ENCODE measurements around the gene NCKAP5L.
"Not testable (repeated sequence)": the region's sequence is repeated elsewhere in the genome, so short reads cannot be mapped to it uniquely, and the experiment has no call there.

Gene NCKAP5L, protein sequence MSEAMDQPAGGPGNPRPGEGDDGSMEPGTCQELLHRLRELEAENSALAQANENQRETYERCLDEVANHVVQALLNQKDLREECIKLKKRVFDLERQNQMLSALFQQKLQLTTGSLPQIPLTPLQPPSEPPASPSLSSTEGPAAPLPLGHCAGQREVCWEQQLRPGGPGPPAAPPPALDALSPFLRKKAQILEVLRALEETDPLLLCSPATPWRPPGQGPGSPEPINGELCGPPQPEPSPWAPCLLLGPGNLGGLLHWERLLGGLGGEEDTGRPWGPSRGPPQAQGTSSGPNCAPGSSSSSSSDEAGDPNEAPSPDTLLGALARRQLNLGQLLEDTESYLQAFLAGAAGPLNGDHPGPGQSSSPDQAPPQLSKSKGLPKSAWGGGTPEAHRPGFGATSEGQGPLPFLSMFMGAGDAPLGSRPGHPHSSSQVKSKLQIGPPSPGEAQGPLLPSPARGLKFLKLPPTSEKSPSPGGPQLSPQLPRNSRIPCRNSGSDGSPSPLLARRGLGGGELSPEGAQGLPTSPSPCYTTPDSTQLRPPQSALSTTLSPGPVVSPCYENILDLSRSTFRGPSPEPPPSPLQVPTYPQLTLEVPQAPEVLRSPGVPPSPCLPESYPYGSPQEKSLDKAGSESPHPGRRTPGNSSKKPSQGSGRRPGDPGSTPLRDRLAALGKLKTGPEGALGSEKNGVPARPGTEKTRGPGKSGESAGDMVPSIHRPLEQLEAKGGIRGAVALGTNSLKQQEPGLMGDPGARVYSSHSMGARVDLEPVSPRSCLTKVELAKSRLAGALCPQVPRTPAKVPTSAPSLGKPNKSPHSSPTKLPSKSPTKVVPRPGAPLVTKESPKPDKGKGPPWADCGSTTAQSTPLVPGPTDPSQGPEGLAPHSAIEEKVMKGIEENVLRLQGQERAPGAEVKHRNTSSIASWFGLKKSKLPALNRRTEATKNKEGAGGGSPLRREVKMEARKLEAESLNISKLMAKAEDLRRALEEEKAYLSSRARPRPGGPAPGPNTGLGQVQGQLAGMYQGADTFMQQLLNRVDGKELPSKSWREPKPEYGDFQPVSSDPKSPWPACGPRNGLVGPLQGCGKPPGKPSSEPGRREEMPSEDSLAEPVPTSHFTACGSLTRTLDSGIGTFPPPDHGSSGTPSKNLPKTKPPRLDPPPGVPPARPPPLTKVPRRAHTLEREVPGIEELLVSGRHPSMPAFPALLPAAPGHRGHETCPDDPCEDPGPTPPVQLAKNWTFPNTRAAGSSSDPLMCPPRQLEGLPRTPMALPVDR (N-terminal part only)

DNA sequence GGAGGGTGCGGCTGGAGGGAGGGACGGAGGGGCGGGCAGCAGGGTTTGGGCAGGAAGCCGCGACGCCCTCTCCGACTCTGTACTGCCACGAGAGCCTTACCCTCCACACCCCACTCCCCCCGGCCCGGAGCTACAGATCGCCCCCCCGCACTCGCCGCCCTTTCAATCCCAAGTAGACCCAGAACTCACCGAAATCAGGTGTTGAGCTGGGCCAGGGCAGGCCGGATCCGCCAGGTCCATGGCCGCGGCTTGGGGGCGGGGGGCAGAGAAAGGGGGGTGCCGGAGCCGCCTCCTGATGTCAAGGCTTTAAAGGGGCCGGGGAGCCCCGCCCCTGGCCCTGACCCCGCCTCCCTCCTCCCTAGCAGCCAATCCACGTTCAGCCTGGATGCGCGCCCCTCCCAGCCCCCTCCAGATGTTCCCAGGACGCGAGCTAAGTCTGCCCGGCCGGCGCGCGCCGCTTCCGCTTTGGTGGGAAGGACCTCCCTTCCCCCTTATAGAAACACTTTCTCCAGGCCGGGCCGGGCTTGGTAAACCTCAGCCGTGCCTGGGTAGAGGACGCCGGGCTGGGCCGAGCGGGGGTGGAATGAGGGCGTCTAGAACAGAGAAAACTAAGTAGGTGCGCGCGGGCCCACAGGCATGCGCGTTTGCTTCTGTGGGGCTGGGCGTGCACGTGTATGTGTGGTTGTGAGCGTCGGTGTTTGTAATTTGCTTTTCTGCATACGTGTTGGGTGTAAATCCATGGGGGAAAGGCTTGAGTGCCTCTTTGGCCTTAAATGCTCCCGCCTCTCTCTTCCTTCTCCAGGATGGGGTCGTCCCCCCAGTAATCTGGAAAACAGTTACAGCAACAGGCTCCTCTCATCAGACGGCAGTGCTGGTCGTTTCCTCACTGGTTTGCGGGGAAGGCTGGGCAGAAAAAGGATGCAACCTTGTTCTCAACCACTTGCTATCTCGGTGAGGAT is at the start of gene NCKAP5L:
TSS of gene NCKAP5L (minus strand) at position 281 of the 959 bp plus-strand sequence. CDS start 24,369 bp downstream, outside the sequence.
- peak; percentile 95 for DNase-seq (ENCODE audit: low spot score)

DNA sequence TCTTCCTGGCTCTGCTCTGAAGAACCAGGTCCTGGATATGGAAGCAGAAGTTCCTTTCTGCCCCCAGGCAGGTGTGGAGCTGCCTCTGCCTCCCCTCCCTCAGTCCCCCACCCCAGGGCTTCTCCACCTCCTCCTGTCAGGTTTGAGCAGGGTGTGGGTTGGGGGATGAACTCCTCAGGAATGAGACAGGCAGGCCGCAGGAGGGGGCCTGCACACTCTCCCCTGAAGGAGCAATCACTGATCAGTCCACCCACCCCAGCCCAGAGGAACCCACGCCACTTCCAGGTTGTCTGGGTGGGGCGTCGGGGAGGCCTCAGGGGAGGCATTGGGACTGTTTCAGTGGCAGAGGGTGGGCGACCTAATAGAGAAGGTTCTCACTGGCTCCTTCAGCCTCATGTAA is 48.9 kb upstream of the NCKAP5L start:
- DNase-seq (ENCODE audit: low spot score), result no peak

DNA sequence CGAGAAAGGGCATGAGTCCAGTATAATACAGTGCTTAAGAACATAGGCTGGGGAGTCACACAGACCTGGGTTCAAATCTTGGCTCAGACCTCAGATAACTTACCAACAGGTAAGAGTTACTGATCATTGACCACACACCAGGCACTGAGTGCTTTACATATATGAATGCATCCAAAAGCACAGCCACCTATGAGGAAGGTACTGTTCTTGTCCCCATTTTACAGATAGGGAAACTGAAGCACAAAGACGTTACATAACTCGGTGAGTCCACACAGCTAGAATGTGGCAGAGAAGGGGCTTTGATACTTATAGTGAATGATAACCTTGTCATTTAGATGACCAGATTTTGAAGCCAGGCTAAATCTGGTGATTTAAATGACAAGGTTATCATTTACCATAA is 47.9 kb upstream of the NCKAP5L start:
- no peak for DNase-seq (ENCODE audit: low spot score)

DNA sequence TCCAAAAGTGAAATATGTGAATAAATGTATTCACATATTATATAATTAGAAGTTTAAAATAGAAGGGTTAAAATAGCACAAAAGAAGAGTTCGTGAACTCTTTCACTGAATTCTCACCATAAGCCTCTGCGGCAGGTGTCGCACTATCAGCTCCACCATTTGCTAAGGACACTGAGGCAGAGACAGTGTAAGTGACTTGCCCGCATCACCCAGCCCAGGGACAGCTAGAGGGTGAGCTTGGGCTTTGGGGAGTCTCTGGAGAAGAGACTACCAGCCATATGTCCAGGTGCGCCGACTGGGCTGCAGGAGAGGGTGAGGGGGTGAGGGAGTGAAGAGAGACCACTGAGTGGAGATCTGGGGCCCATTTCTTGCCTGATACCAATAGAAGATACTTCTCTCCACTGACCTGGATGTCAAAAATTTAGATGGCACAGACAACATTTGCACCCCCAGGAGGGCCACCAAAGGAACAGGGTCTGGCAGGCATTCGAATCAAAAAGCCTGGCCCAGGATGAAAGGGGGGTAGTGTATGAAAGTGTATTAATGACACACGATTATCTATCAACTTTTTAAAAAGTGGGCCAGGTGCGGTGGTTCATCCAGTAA is 47.0 kb upstream of the NCKAP5L start:
- no peak for DNase-seq (ENCODE audit: low spot score)

DNA sequence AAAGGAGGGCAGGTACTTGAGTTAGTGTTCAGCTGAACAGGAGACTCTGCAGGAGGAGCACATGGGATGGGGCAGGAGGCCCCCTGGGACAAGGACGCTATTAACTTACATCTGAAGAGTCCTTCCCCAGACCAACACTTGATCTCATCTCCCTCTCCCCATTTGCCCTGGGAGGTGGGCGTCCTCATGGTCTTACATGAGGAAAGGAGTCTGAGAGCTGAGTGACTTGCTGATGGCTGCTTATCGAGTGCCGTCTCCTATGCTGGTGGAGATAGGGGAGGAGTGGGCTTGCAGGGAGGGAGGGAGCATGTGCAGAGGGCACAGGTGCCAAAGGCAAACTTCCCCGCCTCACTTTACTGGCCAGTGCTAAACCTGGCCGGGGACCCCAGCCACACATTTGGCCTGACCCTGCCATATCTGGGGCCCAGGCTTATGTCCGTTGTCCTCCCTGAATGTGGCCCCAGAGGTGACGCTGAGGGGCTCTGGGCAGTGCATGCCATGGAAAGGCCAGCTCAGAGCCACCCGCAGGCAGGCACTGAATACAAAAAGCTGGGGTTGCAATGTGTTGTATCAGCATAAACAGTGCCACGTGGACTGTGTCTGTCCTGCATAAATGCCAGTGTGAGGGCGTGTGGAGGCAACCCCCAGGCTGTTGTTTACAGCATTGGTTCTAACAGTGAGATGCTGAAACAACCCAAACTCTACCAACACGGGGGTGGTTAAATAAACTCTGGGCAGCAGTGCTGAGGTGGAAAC is 46.1 kb upstream of the NCKAP5L start:
- DNase-seq (ENCODE audit: low spot score), result no peak

DNA sequence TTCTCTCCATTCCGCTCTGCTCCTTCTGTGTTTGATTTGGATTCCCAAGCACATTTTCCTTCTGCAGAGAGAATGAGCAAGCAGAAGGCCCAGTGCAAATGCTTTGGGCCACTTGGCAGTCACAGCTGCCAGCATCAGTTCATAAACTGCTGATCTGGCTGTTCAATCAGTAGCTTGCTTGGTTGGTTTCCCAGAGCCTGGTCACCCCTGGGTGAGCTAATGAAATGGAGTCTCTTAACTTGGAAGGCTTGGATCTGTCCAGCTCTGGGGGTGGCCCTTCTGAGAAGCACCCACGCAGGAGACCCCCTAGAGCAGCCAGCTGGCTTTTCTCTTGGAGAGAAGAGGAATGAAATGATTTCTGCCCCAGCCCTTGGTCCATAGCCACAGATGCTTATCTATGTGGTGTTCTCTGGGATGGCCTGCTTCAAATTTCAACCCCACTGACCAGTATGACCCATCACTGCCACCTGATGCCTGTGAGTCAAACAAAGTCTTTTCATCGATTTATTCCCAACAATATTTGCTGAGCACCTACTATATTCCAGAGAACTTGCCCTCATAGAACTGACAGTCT is 45.2 kb upstream of the NCKAP5L start:
- DNase-seq (ENCODE audit: low spot score), result peak; percentile 34

DNA sequence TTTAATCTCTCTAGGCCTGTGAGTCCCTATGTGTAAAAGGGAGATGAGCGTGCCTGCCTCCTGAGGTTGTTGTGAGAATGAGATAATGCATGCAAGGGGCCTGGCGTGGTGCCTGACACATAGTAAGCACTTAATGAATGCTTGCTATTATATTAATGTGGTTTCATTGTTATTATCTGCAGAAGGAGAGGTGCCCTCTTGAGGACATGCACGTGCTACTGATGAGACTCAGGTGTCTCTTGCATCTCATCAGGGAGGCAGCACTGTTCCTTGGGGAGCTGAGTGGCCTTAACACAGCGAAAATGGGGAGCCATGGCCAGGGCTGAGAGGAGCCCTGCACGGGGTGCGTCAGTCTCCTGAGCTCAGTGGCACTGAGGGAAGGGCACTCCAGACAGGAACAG is 44.6 kb upstream of the NCKAP5L start:
- no peak for DNase-seq (ENCODE audit: low spot score)

DNA sequence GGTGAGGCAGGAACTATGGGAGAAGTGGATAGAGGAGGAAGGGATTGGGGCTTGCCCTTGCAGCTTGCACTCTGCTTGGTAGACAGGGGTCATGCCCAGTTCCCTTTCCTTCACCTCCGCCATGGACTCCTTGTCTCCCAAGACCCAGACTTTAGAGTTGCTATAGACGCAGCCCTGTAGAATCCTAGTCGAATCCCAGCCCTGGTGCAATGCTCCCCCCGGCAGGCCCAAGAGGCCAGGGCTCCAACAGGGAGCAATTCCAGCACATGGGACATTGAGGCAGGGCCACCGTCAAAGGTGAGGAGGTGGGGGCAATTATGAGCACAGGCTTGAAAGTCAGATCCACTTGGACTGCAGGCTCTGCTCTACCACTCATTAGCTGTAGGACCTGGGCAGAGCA is 44.2 kb upstream of the NCKAP5L start:
- DNase-seq (ENCODE audit: low spot score), result no peak

DNA sequence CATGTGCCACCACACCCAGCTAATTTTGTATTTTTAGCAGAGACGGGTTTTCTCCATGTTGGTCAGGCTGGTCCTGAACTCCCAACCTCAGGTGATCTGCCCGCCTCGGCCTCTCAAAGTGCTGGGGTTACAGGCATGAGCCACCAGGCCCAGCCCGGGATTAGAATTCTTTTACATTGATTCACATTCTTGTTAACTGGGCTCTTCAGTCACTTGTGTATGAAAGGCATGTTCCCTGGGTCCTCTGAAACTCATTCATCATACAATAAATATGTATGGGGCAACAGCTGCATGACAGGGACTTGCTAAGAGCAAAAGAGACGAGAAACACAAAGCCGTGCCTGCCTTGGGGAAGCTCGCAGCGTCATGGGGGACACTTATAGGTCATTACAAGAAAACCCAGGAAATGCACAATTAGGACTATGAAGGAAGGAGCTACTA is 43.6 kb upstream of the NCKAP5L start:
- DNase-seq (ENCODE audit: low spot score), result not testable (repeated sequence)

DNA sequence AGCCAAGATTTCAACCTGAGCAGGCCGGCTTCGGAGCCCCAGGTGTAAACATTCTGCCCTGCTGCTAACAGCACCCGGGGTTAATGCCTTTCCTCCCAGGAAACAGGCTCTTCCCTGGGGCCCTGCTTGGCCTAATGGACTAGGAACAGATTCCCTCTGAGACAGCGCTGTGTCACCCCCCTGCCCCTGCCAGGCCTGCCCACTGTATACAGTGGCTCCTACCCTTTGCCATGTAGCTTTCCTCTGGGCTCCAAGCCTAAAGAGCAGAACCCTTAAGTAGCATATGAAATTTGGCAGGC is 43.0 kb upstream of the NCKAP5L start:
- DNase-seq (ENCODE audit: low spot score), result no peak

DNA sequence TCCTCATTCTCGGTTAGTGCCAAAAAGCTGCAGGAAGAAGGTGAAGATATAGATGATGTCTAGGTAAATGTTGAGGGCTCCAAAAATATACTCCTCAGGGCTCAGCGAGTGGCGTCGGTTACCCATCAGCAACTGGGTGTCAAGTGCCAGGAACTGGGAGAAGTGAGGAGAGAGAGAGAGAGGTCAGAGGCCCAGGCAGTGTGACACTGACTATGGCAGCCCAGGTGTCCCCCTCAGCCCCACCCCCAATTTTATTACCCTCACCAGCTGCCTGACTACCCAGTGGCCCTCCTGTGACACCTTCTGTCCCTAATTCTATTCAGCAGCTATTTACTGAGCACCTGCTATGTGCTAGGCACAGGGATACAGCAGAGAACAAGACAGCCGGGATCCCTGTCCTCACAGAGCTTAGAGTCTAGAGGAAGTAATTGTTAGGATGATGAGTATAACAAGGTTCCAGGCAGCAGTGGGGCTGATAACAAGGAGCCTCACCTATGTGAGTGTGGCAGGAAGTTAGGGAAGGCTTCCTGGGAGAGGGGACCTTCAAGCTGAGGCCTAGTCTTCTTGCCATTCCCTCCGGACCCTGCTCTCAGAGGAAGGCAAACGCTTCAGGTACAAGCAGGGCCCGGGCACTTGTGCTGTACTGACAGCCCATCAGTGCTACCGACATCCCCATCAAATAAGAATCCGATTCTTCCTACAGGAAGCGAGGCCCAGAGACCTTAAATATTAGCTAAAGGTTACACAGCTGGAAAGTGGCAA is 42.5 kb upstream of the NCKAP5L start:
- DNase-seq (ENCODE audit: low spot score), result no peak

DNA sequence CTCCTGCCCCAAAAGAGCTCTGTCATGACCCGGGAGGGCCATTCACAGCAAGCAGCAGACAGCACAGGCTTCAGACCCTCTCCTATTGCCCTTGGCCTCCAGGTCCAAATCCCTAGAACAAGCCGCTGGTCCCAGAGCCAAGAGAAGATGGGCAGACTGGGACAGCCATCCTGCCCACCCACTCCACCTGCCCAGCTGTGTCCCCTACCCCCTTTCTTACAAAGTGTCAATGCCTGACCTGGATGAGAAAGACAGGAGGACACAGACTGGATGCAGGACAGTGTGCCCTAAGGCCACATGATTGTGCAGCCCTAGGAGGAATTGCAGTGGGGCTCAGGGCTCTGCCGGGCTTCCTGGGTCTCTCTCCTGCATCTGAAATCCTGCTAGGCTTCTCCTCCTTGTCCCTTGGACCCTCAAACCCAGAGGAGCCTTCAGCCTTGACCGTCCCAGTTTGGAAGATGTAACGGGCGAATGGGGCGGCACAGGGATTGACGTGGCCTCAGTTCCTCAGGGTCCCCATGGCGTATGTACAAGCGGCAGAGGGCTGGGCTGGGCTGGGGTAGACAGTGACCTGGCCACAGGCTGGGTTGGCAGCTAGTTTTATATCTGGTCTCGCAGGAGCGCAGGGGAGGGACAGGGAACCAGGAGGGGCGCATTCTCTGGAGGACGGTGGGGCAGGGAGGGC is 41.7 kb upstream of the NCKAP5L start:
- DNase-seq (ENCODE audit: low spot score), result no peak

DNA sequence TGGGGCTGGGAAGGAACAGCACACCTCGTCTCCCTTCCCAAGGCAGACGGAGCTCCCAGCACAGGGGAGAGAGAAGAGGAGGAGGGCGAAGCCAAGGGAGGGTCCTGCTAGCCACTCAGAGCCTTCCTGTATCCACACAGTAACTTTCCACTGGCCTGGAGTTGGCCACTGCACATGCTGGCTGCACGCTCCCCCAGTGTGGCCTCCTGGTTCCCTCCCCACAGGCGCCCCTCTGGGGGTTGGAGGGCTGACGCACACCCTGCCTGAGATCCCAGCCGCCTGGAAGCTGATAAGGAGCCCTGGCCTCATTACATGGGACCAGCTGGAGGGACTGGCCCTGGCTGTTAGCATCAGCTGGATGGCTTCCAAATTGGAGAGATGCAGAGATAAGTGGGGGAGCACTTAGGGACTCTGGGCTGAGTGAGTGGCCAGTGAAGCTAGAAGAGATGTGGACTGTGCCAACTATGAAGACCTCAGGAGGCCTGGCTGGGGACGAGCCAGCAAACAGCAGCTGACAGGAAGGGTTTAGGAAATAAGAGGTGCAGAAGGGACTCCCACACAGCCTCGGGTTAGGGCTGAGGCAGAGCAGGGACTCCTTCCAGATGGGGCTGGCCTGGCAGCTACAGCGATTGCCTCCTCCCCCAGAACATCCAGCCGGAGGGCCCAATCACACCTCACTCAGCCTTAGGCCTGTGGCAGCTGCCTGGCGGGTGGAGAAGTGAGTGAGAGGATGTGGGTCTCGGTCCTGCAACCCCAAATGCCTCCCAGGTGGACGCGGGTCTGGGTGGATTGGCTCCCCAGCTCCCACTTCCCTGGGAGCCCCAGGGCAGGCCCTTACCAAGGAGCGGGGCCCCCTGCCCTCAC is 41.0 kb upstream of the NCKAP5L start:
- DNase-seq (ENCODE audit: low spot score), result peak; percentile 28

DNA sequence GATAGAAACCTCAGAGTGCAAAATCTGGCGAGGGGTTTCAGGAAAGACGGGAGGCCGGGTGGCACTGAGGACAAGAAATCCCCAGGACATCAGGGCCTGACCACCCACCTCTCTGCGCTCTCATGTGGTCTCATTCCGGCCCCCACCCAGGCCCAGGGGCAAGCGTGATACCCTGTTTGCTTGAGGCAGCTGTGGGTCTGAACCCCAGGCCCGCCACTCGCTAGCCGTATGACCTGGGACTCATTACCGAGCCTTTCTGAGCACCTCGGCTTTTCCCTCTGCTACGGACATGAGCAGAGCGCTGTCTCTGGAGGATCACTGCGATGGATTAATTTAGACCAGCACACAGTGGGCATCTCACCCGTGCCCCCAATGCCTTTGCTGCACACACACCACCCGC is 40.2 kb upstream of the NCKAP5L start:
- no peak for DNase-seq (ENCODE audit: low spot score)

DNA sequence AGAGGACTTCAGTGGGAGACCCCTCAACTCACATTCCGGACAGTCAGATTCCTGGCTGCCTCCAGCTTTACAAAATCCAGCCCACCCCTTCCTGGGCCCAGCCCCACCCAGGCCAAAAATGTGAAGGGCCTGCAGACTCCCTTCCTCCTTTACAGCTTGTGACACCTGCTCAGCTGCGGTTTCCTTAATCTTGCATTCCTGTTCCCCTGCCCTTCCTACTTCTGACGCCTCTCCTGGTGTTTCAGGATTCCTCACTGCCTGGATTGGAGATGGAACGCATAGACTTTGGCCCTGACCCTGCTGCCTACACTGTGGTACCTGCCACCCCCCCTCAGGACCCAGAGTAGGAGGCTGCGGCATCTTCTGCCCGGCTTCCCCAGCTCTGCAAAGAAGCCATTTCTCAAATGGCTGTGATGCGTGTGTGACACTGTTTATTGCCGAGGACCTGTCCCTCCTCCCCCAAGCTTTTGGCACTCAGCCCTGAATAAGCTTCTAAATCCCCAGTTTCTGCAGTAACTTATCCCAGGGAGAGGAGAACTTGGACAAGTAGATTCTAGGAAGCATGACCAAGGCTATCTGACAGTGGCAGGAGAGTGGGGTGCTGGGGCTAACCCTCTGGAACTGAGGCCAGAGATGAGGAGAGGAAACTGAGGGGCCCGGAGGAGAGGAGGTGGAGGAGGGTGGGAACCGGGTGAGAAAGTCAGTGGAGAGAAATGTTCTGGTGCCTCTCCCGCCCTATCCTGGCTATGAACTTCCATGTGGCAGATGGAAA is 39.5 kb upstream of the NCKAP5L start:
- no peak for DNase-seq (ENCODE audit: low spot score)

DNA sequence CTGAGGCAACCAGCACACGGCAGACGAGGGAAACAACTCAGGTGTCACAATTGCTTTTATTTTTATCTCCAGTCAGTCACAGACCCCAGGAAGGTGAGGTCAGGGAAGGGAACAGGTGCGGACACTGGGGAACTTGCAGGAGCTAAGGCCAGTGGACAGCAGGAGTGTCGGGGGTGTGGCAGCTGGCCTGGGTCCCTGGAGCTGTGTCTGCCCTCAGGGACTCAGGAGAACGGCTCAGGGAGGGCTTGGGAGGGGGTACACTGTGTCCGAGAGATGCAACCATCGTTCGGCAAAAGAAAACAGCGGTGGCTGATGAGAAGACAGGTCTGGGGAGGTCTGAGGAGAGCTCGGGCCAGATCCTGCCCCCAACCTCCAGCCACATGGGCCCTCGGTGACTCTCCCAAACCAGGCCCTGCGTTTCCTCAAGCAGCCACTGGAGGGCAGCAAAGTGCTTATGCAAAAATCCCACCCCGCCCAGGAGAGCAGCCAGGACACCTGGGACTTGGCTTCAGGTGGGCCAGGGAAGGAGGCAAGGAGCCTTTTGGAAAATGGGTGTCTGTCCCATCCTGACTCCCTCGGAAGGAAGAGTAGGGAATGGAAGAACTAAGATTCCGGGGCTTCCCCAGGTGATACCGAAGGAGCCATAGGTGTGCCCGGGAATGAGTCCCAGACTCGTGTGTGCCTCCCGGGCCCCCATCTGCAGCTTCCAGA is 38.8 kb upstream of the NCKAP5L start:
- DNase-seq (ENCODE audit: low spot score), result peak; percentile 59
